IPS DF 4.7 (cell line): ENCODE measurements around the gene HOXD13.

Experiments used
- DNase-seq: peaks from one replicate; pipeline ENCODE4 v3.0.0-alpha.2; 2013; ENCODE audit warnings: low spot score; ENCODE audit errors: extremely low read depth

HOXD13 gene

DNA sequence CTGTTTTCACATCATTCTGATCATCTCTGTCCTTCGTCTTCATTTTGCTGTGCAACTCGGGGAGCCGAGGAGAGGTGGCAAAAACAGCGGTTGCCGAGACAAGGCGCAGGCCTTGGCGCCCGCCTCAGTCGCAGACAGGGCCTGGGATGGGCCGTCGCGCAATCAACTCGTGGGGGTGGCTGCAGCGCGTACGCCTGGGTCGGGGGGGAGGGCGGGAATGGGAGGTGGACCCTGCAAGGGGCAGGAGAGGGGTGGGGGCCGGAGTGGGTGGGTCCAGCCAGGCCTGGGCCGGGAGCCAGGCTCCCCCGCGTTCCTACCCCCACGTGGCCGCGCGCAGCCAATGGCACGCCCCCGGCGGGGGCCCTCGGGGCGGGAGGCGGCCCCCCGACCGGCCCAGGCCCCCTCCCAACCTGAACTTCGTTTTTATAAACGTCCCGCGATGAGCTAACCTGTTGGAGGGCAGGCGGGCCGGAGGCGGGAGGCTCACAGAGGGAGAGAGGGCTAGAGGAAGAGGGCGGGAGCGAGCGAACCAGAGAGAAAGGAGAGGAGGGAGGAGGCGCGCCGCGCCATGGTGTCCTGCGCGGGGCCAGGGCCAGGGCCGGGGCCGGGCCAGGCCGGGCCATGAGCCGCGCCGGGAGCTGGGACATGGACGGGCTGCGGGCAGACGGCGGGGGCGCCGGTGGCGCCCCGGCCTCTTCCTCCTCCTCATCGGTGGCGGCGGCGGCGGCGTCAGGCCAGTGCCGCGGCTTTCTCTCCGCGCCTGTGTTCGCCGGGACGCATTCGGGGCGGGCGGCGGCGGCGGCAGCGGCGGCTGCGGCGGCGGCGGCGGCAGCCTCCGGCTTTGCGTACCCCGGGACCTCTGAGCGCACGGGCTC lies at the start of gene HOXD13:
Gene HOXD13, plus strand, starts transcription at position 452 of the 875 bp plus-strand sequence. Its CDS starts 170 bp downstream, at position 622.
- no peak for DNase-seq

DNA sequence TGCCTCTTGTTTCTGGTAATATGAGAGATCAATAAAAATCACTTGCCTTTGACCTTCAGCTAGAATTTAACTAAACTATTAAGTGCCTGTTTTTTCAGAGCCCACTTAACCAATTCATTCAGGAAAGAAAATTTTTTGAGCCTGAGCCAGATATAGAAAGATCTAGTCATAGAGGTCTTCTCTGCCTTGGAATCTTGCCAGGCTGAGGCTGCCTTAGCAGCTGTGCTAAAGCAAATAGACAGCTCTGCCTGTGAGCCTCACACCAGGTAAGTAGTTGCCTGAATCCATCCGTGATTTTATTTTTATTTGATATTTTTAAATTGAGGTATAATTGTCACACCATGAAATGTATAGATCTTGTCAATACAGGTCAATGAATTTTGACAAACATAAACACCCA lies 36.1 kb upstream of the HOXD13 start:
- DNase-seq, result no peak

DNA sequence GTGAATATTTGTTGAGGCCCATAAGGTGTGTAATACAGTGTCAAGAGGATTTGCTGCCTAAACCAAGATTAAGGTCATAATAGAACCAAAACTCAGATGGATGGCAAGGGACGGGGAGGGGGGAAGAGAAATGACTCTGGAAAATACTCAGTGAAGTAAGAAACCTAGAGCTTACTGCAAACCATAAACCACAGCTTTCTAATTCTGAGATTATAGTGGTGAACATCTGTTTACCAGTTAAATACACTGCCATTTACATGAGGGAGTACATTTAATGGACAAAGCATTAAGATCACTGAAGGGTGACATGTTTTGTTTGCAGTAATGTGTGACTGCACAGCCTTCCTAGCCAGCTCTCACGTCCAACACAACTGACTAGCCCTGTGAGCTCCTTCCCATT lies 28.6 kb upstream of the HOXD13 start:
- DNase-seq, result no peak

DNA sequence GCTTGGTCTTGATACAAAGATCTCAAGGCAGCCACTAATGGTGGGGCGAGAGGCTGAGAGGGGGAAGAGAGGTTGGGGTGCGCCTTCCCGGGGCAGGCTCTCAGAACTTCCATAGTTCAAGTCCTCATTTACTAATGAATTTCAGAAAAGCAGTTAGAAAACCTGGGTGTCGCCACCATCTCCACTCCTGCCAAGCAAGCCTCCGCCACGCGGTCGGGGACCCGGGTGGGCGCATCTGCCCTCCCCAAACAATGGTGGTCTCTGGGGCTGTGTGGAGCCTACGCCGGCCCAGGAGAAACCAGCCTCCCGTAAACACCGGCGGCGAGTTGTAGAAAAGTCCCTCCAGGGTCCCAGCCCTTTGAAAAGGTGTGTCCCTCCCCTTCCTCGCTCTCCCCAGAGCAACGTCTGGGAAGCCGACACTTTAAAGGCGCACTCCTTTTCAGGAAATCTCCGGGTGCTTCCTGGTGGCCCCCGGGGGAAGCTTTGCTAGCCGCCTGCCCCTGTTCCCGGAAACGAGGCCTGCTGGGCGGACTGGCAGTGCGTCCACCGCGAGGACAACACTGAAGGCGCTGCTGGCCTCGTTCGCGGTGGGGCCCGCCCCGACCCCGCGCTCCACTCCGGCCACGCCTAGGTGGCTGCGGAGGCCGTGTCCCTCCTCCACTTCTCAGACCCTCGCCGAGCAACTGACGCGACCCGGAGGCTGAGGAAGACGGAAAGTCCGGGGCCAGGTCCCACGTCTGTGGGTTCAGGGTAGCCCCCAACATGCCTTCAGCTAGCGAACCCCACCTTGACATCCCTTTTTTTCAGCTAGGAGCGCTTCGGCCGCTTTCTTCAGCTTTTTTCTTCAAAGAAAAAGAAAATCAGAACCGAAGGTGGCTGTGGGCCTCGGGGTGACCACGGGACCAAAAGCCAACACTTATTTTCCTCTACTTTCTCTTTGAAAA lies 25.6 kb upstream of the HOXD13 start:
- no peak for DNase-seq

DNA sequence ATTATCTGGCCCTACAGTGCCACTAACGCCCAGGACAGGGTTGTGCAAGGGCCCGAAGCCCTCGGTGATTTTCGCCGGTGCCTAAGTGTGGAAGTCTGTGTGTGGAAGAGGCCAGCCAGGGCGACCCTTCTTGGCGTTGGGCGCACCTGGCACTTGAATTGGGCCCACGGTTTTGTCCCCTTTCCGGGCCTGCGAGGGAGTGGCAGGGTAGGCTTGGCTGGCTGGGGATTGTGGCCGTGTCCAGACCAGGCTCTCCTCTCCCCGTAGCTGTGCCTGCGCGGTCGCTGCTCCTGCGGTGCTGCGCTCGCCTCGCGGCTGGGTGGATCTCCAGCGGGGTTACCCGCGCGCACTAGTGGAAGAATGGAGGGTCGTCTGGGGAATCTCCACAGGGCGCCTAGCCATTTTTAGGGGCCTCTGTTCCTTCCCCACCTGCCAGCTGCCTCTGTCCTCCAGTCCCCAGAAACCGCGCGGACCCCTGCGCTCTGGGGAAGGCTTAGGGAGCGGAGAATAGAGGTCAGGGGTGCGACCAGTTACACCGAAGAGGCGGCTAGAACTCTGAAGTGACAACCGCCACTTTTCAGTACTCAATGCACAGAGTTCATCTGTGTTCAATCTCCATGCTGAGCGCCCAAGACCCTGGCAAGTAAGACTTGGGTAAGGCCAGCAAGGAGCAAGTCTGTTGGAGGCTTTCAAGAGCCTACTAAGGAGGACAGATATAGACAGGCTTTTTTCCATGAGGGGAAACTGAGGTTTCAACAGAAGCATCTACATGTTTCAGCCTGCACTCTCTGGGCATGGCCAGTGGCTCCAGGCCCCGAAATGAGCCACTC lies 24.7 kb upstream of the HOXD13 start:
- no peak for DNase-seq

DNA sequence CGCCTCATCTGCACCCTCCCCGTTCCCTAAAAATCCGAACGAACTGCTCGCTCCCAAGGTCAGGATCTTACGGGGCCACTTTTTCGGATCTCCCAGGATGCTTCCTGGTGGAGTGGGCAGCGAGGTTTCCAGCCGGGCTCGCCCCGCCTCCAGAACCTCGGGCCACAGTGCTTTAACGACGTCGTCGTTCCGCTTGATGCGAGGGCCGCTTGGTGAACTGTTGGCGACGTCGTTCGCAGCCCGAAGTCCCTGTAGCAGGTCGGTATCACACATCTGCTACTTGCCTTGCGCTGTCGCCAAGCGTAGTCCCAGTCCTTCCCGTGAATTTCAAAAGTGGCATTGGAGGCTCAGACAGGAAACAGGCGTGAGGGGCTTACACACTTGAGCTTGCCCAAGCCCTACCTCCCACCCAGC lies 24.1 kb upstream of the HOXD13 start:
- DNase-seq, result no peak

DNA sequence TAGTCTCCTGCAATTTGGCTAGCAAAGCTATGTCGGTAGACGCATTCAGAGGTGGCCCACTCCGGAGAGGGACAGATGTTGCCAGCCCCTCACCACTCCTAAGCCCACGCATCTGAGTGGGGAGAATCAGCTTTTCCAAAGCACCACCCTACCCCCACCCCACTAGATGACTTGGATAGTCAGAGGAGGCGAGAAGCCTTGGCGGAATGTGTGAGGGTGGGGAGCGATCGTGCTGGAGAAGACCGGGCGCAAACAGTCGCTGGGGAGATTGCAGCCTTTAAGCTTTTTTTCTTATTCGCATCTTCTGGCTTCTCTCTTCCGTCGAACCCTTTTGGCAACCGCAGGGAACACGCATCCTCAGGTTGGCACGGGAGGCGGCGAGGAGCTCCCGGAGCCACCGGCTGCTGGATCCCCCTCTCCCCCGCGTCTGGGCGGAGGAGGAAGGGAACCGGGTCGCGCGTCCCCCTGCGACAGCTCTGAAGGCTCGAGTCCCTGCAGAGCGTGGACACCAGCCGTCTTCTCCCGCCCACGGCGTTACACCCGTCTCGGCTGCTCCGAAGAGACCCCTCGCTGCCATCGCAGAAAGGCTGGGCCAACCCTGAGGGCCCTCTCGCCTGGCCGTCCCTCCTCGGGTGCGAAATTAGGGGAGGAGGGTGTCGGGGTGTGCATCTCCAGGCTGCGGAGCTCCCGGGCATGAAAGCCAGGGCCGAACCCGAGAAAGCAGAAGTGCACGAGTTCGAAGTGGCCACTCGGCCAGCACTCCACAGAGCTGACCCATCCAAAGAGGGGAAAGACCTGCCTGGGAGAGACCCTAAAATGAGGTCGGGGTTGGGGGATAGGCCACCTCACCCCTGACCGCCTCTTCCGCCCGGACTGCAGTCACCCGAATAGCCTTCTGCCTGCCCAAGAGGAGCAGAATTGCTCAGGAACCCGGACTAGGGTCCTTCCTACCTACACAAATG lies 20.9 kb upstream of the HOXD13 start:
- no peak for DNase-seq

DNA sequence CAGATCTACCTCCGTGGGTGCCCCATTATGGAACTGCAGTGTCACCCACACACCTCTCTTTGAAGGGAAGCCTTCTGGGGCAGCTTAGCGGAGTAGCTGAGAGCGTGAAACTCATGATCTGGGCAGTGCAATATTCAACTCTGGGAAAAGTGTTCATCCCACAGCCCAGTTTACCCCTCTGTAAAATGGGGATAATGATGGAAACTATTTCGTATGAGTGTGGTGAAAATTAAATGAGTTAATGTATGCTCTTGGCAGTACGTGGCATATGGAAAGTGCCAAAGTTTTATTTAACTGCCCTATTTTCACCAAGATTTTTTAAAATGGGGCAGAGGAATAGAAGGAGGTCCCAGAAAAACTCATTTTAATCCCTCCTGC lies 20.2 kb upstream of the HOXD13 start:
- DNase-seq, result no peak

DNA sequence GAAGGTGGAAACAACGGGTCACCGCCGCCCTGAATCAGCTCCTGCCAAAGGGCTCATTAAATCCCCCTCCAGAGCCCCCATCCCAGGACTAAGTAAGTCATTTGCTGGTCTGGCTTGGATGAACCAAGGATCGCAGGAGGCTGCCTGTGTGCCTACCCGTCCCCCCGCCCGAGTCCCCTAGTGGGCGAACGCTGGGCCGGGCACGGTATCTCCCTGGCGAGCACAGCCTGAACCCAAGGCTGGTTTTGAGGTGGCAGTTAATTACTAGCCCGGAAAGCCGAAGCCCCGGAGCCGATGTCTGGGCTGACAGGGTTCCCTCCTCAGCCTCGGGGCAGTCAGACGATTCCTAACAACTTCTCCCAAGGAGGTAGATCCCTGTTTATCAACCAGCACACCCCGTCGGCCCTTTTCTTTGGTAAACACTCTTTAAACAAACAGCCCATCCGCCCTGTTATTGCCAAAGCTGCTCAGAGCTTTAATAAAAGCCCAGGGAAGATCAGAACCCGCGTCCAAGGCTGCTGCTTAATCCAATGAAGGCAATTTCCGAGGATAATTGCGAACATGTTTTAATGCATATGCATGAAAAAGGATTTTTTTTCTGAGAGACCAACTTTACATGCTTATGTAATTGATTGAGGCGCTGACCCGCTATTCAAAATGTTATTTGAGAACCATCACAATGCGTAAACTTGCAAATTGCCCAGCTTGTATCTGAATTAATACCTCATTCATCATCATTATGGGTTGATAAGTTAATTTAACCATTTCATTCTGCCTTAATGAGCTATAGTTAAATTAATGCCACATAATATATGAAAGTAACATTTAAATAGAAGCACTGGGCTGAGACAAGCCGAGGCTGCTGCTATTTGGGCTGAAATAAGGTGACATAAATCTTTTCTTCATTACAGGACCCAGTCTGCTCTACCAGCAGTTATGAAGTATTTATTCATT lies 19.3 kb upstream of the HOXD13 start:
- no peak for DNase-seq

DNA sequence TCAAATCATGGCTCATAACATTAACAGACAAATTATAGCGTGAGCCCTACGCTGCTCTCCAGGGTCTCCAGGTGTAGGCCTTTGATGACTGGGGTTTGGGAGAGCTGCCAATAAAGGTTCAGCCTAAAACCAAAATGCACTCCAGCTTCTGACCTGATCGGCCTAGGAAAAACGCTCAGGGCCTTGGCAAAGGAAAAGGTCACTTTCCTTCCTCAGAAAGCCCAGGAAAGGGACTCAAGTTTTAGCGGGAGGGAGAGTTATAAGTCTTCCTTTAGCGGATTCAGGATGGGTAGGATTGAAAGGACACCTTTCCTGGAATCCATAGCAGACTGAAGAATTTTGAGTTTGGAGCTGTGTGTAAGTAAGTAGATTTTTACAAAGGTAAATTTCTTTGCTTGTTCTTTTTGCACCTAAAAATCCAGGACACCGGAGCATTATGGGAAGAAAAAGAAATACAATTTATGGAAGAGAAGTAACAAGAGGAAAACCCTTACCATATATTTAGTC lies 17.5 kb upstream of the HOXD13 start:
- DNase-seq, result no peak

DNA sequence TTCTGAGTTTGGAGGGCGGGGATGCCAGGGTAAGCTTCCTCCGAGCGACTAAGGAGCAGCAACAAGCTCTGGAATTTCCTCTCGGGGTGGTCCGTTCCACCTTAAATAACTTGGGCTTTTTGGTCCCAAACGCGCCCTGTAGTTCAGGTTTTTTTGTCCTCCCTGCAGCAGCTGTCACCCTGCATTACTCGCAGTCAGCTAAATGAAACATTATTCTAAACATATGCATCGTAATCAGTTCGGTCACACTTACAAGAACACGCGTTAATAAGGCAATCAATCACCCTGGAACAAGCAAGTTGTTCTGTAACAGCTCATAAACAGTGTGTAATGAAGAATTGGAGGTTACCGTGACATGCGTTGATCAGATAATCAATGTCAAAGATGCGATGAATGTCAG lies 17.0 kb upstream of the HOXD13 start:
- DNase-seq, result no peak

DNA sequence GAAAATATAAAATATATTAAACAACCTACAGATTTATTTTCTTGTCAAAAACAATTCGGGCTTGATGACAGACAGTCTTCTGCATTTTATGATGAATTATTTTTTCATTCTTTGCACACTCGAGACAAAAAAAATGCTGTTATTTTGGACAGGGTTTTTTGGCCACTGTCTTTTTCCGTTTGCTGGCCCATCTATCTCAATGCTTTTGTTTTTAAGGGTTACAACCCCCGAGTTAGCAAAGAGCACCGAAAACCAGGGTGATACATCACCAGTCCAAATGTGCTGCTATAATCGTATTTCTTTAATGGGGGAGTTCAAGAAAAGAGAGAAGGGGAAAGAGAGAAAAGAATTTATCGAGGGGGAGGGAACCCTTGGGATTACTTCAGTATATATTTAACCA lies 16.5 kb upstream of the HOXD13 start:
- no peak for DNase-seq

DNA sequence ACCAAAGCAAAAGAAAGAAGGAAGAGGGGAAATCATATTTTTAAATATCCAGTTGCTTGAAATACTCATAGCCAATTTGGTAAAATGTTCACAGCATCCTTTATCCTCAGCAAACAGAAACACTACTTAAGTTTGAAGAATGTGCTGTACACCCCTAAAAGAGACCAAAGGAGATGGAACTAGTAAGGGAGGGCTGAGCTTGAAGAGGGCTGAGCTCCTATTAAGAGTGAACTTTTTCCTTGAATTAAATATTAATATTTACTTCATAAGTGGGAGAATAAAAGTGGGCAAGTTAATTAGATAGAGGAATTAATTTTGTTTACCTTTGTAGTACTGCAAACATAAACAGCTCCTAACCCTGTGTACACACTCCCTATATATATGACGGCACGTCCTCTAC lies 15.7 kb upstream of the HOXD13 start:
- no peak for DNase-seq

DNA sequence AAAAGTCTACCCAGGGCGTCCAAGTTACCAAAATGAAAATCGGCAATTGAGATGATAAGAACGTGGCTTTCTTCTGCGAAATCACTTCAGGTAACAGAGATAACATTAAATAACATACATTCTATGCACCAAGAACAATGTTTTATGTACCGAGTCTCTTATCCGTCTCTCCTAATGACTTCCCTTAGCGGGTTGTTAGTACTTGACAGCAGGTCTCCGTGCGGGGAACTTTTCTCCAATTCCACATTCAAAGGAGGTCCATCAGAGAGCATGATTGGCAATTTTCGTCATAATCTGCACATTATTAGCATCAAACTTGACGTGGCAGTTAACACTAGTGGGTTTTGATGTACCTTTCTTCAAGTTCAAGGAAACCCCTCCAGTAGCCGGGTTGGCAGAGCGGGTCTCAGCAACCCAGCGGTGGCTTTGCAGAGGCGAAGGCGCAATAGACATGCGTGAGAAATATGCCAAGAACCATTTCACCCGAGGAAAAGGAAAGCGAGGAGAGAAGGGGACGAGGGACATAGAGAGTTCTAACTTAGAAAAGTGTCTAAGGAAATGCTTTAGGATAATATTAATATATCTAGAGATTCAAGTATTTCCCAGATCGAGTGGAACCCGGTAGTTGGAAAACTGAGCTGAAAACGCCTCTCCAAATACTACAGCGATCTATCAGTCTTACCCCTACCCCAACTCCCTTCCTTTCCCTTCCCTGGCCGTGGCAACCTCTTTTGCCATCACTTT lies 13.8 kb upstream of the HOXD13 start:
- no peak for DNase-seq

DNA sequence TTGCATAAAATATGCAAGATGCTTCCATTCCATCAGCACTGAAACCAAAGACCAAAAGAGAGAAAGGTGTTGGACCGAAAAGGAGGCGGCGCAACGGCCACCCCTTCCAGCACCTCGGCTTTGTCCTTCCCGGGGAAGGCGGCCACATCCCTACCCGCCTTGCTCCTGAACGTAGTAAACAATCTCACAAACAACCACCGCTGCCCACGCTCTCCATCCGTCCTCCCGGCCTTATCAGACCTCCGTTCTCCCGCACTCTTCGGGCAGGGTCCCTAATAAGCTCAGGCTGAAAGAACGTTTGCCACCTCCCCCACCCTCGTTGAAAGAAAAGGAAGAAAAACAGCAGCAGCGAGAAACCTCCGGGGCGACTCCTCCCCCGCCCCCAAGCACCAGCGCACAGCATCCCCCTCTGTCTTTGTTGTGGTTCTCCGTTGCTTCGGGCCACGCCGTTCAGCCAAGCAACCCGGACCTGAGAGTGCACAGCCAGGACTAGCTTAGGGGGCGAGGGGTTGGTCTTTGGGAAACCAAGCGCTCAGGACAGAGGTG lies 13.2 kb upstream of the HOXD13 start:
- DNase-seq, result no peak

DNA sequence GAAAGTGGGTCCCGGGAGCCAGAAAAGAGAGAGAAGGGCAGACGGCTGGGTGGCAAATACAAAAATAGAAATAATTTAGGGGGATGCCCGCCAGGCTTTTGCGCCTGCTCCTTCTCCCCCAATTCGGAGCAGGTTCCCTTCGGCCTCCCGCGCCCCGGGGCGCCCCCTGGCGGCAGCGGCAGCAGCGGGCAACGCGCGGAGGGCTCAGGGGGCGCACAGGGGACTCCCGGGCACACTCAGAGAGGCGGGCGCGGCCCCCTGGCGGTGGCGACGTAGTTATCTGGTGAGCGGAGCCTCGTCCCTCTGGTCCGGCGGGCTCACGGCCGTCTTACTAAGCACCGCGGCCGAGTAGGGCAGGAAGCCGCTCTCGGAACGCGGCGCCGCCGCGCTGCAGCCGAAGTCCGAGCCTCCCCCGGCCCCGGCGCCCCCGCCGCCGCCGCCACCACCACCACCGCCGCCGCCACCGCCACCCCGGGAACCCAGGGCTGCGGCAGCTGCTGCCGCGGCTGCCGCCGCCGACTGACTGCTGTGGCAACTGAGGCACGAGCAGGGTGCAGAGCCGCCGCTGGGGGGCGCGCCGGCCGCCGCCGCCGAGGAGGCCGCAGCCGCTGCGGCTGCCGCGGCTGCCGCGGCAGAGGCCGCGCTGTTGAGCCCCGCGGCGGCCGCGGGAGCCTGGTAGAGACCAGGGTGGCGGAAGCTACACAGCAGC lies 12.5 kb upstream of the HOXD13 start:
- no peak for DNase-seq
